DLD1 (cell line): ENCODE results near the gene CNOT6.

Source experiments
- in situ Hi-C: cut with HindIII; loops from 2 replicates; pipeline ENCODE4 v1.10.0; 2017; ENCODE audit warnings: low sequenced_read_pairs

Gene CNOT6

DNA sequence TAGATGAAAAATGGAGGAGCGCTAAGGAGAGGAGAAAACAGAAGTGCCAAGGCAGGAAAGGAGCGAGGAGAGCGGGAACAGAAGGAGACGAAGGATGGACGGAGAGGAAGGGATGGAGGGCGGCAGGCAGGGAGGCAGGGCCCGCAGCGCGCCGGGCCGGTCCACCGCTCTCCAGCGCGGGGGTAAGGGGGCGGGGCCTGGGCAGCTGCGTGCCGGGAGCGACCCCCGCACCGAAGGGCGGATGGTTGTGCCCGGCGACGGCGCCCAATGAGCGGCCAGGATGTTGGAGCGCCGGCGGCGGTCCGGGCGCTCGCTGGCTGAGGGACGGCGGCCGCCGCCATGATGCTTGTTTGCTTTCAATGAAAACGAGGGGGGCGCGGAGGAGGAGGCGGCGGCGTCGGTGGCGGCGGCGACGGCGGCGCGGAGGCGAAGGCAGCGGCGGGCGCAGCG lies at the start of gene CNOT6:
CNOT6 (plus strand) TSS at position 320 of the 450 bp plus-strand sequence. CDS start 34,898 bp downstream, outside the sequence.
- in situ Hi-C loops, result no loop called here

DNA sequence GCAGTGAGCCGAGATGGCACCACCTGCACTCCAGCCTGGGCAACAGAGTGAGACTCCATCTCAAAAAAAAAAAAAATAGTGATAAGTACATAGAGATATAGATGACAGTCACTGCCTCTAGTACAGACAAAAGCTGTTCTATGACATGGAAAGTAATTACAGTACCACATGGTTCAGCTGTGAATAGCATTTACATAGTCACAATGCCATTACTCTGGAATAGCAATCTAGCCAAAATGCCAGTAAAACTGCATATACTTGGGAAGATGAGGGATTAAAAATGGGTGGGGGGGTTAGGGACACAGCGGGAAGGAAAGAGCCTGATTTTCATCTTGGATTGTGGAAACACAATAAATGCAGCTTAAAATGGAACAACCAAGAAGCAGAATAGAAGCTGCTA lies 39.4 kb upstream of the CNOT6 start:
- in situ Hi-C loops, result loop anchor here (25.0 kb wide), 1 partner anchor 142 kb away; no protein-coding TSS in a partner anchor

DNA sequence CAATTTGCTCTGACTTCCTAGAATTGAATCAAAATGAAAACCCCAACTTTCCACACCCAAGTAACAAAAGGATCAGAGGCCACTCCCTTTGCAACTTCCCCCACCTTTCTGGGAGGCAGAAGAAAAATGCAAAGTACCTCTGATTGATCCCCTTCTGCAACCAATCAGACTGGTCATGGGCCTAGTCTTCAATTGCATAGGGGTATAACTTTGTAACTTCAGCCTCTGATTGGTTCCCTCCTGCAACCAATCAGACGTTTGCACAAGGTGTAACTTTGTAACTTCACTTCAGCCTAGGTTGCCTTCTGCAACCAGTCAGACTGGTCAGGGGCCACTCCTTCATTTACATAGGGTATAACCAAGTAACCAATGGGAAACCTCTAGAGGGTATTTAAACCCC lies 38.3 kb upstream of the CNOT6 start:
- in situ Hi-C loops, result loop anchor here (25.0 kb wide), 1 partner anchor 144 kb away; no protein-coding TSS in a partner anchor

DNA sequence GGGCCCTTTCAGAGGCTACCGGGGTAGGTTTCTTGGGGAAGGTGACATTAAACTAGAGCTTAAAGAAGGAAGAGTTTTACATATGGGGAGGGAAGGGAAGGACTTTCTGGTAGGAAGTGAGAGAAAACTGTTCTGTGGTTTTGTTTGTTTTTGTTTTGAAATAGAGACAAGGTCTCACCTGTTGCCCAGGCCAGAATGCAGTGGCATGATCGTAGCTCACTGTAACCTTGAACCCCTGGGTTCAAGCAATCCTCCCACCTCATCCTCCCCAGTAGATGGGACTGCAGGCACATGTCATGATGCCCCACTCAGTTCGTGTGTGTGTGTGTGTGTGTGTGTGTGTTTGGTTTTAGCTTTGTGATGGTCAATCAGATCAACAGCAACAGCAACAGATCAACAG lies 37.4 kb upstream of the CNOT6 start:
- in situ Hi-C loops, result loop anchor here (25.0 kb wide), 1 partner anchor 144 kb away; no protein-coding TSS in a partner anchor

DNA sequence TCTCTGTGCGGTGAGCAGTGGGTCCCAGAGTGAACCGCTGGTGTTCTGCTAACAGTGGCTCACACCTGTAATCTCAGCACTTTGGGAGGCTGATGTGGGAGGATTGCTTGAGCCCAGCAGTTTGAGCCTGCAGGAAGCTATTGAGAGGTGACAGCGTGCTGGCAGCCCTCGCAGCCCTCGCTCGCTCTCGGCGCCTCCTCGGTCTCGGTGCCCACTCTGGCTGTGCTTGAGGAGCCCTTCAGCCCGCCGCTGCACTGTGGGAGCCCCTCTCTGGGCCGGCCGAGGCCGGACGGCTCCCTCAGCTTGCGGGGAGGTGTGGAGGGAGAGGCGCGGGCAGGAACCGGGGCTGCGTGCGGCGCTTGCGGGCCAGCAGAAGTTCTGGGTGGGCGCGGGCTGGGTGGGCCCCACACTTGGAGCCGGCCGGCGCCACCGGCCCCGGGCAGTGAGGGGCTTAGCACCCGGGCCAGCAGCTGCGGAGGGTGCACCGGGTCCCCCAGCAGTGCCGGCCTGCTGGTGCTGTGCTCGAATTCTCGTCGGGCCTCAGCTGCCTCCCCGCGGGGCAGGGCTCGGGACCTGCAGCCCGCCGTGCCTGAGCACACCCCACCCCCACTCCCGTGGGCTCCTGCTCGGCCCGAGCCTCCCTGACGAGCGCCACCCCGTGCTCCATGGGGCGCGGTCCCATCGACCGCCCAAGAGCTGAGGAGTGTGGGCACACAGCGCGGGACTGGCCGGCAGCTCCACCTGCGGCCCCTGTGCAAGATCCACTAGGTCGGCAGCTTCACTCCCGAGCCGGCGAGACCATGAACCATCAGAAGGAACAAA lies 35.1 kb upstream of the CNOT6 start:
- in situ Hi-C loops, result loop anchor here (25.0 kb wide), 1 partner anchor 147 kb away; no protein-coding TSS in a partner anchor

DNA sequence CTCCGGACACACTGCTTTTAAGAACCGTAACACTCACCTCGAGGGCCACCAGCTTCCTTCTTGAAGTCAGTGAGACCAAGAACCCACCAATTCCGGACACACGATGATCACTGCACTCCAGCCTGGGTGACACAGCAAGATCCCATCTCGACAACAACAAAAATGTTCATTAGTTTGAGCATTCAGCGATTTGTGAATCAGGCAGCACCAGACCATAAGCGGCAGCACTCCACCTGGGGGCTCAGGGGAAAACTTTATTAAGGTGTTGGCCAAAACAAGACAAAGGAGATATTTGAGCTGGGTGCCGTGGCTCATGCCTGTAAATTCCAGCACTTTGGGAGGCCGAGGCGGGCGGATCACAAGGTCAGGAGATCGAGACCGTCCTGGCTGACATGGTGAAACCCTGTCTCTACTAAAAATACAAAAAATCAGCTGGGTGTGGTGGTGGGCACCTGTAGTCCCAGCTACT lies 34.5 kb upstream of the CNOT6 start:
- in situ Hi-C loops, result loop anchor here (25.0 kb wide), 1 partner anchor 147 kb away; no protein-coding TSS in a partner anchor

DNA sequence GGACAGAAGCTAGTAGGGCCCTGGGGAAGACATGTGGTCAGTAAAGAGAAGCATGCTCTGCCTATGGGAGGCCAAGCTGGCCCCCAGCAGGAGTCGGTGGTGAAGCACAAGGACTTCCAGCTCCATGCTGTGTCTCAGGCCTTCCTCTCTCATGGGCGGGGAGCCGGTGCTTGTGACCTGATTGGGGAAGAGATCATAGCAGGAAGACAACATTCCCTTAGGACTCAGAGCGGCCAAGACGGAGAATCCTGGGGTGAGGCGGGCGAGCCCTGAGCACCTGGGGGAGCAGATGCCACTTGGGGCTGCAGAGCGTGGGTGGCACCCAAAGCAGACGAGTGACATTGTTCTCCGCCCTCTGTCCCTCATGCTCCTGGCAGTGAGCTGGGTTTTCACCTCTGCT lies 33.3 kb upstream of the CNOT6 start:
- in situ Hi-C loops, result loop anchor here (25.0 kb wide), 1 partner anchor 149 kb away; no protein-coding TSS in a partner anchor

DNA sequence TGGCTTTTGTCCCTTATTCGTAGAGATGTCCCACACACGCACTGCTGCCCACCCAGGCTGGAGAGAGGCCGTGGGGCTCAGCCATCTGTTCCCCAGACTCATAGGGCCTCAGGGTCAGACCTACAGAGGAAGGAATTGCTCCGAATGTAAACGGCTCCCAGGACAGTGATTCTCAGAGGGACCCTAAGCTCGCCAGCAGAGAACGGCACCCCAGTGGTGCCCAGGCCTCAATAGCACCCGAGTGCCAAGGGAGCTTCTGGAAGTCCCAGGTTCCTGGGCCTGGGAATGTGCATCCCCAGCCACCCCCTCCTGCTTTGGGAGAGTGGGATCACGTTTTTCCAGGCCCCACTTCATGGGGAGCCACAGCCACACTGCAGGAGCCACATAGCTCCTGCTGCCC lies 32.9 kb upstream of the CNOT6 start:
- in situ Hi-C loops, result loop anchor here (25.0 kb wide), 1 partner anchor 149 kb away; no protein-coding TSS in a partner anchor

DNA sequence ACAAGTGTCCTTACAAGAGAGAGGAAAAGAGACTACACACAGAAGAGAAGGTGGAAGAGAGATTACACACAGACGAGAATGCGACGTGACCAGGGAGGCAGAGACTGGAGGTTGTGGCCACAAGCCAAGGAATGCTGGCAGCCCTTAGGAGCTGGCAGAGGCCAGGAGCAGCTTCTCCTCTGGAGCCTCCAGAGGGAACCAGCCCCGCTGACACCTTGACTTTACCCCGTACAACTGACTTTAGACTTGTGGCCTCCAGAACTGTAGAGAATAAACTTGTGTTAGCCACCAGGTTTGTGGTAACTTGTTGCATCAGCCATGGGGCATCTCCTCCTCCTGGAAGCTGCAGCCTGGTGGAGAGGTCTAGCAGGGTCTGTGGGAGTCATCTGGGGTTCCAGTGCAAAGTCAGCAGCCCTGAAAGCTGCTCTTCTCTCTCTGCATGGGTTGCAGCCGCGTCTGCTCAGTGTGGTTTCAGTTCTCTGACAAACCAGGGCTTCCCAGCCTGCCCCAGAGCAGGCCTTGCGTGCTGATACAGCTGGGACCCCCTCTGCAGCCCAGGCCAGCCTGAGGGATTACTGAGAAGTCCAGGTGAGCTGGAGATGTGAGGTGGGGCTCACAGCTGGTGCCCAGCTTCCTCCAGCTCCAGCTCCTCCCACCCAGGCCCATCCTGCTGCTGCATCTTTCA lies 30.8 kb upstream of the CNOT6 start:
- in situ Hi-C loops, result loop anchor here (25.0 kb wide), 1 partner anchor 151 kb away; no protein-coding TSS in a partner anchor

DNA sequence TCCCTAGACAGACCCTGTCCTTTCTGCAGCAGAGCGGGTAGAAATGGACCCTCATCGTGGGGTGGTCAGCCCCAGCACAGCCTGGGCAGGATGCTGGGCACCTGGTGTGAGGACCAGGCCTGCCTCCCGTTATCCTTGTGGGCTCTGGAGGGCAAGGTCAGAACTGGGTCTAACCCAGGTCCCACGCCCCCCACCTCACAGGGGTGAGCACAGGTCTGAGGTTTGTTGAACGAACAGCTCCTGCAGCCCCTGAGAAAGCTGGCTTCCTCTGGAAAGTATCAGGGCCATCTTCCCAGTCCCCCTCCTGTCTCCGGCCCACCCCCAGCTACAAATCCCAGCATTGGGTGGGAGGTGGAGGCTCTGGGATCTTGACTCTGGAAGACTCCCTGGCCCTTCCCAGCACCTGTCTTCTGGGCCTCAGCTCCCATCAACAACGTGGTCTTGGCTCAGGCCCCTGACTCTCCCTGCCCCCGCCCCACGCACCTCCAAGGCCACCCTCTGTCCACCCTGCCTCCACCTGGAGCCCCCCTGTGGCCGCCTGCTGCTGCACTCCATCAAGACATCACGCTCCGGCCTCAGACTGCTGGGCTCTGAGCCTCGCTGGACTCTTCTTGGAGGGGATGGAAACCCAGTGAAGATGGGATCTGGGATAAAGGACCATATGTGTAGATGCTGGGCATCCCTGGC lies 30.1 kb upstream of the CNOT6 start:
- in situ Hi-C loops, result loop anchor here (25.0 kb wide), 1 partner anchor 152 kb away; no protein-coding TSS in a partner anchor

DNA sequence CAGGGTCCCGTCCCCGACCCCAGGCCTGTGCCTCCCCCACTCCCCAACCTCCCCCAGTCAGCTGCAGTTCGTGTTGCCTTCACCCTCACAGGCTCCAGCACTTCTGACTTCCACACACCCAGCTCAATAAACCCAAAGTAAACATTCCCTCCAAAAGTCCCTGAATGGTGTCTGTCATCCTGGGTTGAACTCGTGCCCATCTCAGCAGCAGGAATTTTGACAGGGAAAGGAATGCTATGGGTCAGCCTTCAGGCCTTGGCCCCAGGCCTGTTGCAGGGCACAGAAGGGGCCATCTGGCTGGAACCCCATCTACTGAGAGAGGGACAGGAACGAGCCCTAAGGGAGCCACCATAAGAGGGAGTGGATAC lies 29.6 kb upstream of the CNOT6 start:
- in situ Hi-C loops, result loop anchor here (25.0 kb wide), 1 partner anchor 152 kb away; no protein-coding TSS in a partner anchor

DNA sequence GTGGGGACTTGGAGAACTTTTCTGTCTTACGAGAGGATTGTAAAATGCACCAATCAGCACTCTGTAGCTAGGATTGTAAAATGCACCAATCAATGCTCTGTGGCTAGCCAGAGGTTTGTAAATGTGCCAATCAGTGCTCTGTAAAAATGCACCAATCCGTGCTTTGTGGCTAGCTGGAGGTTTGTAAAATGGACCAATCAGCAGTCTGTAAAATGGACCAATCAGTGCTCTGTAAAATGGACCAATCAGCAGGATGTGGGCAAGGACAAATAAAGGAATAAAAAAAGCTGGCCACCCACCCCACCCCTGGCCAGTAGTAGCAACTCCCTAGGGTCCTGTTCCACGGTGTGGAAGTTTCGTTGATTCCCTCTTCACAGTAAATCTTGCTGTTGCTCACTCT lies 29.1 kb upstream of the CNOT6 start:
- in situ Hi-C loops, result loop anchor here (25.0 kb wide), 1 partner anchor 153 kb away; no protein-coding TSS in a partner anchor

DNA sequence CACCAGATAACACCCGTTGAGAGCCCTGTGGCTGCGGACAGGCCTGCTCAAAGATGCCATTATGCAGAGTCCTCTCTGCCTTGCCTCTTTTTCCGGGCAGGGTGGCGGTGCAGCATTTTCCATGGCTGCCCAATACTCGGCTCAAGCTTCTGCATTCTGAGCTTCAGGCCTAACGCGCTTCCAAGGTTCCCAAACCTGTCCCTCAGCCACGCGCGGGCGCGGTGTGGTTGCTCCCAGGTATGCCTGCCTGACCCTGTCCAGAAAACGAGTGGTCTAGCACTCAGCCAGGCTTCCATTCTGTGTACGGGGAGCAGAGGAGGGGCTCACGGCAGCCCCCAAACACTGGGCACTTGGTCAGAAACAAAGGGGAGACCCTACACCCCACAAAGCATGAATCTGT lies 27.9 kb upstream of the CNOT6 start:
- in situ Hi-C loops, result loop anchor here (25.0 kb wide), 1 partner anchor 154 kb away; no protein-coding TSS in a partner anchor

DNA sequence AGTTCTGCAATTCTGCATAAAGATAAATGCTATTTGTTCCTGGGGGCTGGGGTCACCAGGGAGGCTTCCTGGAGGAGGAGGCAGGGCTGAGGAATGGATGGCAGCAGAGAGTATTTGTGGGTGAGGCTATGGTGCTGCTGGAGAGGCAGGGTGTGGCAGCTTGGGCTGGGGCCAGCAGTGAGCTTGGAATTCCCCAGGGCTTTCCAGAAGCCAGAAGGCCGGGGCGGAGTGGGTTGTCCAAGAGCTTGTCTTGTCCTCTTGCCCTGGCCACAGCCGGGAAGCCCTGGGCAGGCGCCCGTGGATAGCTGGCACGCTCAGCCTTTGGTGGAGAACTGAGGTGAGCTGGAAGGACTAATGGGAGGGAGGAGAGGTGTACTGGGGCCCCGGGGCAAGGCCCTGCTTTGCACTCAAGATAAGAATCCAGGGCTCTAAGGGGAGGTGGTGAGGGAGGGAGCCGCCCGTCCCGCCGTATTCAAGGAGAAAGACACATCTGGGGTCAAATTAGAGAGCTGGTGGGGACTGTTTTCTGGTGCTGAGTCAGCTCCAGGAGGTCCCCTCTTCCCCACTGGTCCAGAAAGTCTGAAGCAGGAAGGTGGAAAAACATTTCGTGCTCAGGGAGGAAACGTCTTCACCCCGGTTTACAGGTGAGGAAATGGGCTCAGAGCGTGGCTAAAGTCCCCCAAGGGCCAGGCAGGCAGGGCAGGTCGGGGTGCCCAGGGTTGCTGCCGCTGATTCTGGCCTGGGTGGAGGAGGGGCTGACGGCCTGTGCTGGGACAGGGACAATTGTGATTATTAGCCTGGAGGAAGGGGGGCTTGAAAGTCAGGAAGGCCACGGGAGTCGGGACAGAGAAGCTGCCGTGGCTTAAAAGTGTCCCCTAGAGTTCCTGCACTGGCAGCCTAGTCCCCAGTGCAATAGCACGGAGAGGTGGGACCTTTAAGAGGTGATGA lies 26.9 kb upstream of the CNOT6 start:
- in situ Hi-C loops, result loop anchor here (25.0 kb wide), 1 partner anchor 155 kb away; no protein-coding TSS in a partner anchor

DNA sequence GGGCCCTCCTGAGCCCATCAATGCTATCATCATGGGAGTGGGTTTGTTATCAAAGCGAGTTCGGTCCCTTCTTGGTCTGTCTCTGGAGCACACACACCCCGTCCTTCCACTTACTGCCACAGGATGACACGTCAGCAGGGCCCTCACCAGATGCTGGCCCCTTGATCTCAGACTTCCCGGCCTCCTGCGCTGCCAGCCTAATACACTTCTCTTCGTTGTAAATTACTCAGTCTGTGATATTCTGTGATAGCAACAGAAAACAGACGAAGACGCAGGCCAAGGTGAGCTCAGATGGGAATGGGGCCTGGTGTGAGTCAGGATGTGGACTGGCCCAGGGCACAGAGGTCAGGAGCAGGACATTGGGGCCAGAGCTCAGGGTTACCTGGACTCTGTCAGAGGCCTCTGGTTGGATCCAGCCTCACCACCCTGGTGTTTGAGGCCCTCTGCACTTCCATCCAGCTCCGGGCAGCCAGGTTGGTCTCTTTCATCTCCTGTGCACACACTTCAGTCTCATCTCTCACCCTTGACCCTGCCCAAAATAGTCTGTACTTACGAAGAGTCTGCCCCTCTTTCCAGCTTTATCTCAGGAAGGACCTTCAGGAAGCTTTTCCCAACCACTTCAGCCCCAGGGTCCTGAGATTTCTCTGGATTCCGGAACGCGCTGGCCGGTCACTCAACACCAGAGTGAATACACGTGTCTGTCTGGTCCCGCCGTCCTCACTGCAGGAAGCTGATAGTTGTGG lies 26.0 kb upstream of the CNOT6 start:
- in situ Hi-C loops, result loop anchor here (25.0 kb wide), 1 partner anchor 156 kb away; no protein-coding TSS in a partner anchor

DNA sequence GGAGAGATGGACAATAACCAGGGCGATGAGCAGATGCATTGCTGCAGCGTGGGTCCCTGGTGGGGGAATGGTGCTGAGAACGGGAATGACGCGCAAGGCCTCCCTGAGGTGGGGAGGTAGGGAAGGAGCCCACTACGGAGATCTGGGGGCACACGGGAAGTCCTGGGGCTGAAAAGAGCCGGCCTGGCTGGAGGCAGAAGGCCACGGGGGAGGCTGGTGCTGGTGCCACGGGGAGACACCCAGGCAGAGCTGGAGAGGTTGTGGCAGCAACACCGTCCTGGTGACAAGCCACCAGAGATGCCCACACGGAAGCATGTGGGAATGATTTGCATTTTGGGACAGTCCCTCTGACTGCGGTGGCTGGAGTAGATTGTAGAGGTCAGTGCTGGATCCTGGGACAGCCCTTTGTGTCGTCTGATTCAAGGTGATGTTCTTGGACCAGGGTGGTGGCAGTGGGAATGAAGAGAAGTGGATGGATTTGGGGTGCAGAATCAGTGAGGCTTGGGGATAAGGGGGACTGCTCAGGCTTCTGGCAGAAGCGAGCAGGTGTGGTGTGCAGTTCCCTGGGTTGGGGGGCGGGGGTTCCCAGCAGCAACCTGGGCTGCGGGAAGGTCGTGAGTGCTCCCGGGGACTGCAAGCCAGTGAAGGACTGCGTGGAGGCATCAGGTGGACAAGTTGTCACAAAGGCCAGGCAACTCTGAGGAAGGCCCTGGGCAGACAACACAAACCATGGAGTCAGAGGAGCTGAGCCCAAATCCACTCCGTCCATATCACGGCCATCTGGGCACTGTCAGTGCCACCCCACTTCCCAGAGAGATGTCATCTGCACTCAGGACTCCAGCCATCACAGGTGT lies 25.2 kb upstream of the CNOT6 start:
- in situ Hi-C loops, result loop anchor here (25.0 kb wide), 1 partner anchor 157 kb away; no protein-coding TSS in a partner anchor

DNA sequence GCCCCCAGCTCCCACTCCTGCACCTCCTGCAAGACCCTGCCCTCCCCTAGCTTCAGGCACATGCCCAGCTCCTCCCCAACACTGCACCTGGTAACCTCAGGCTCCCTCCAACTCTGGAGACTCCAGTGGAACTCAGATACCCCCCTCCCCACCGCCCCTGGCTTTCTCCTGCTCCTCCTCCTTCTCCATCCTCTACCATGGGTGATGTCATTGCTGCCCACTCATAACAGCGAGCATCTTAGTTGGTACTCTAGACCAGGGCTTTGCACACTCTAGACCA lies 24.7 kb upstream of the CNOT6 start:
- in situ Hi-C loops, result loop anchor here (25.0 kb wide), 1 partner anchor 157 kb away; no protein-coding TSS in a partner anchor

DNA sequence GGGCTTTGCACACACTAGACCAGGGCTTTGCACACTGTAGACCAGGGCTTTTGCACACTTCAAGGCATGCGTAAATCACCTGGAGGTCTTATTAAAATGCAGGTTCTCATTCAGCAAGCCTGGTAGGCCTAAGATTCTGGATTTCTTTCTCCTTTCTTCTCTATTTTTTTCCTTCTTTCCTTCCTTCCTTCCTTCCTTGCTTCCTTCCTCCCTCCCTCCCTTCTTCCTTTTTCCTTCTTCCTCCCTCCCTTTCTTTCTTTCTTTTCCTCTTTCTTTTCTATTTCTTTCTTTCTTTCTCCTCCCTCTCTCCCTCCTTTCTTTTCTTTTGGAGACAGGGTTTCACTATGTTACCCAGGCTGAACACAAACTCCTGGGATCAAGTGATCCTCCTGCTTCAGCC lies 24.3 kb upstream of the CNOT6 start:
- in situ Hi-C loops, result loop anchor here (25.0 kb wide), 1 partner anchor 158 kb away; no protein-coding TSS in a partner anchor
